Neural progenitor cell (in vitro differentiated cells): ENCODE measurements around the gene ARHGDIA. TPM values are rescaled to one million over a fixed set of nuclear protein-coding genes. Genes with fewer than 3 reads are reported as not detected.

Source experiments
- DNase-seq: peaks from one replicate; pipeline ENCODE4 v3.0.0-alpha.2; 2016; ENCODE audit warnings: low spot score
- H2AFZ ChIP-seq: fragments of 200-600 bp; sonication (generic); replicated peaks from 2 replicates; pipeline ENCODE4 v1.6.1; 2016; ENCODE audit warnings: antibody characterized with exemption
- H3F3A ChIP-seq: fragments of 200-600 bp; sonication (generic); 2 replicates; pipeline ENCODE4 v1.6.1; 2016; ENCODE audit warnings: antibody characterized with exemption, low read depth
- H3K27ac ChIP-seq: fragments of 200-600 bp; sonication (generic); 2 replicates; pipeline ENCODE4 v1.5.1; 2016; ENCODE audit warnings: mild to moderate bottlenecking
- H3K27me3 ChIP-seq: fragments of 200-600 bp; sonication (generic); 2 replicates; pipeline ENCODE4 v1.6.1; 2016; ENCODE audit warnings: mild to moderate bottlenecking, moderate library complexity
- H3K36me3 ChIP-seq: fragments of 200-600 bp; sonication (generic); 2 replicates; pipeline ENCODE4 v1.5.1; 2016
- H3K4me1 ChIP-seq: fragments of 200-600 bp; sonication (generic); 2 replicates; pipeline ENCODE4 v1.6.1; 2016; ENCODE audit warnings: mixed run types
- H3K4me2 ChIP-seq: fragments of 200-600 bp; sonication (generic); 2 replicates; pipeline ENCODE4 v1.6.1; 2016
- H3K4me3 ChIP-seq: fragments of 200-600 bp; sonication (generic); 2 replicates; pipeline ENCODE4 v1.5.1; 2016
- H3K79me2 ChIP-seq: fragments of 200-600 bp; sonication (generic); 2 replicates; pipeline ENCODE4 v1.6.1; 2016; ENCODE audit warnings: low read depth
- H3K9ac ChIP-seq: fragments of 200-600 bp; sonication (generic); 2 replicates; pipeline ENCODE4 v1.6.1; 2016
- H3K9me3 ChIP-seq: fragments of 200-600 bp; sonication (generic); 2 replicates; pipeline ENCODE4 v1.5.1; 2016; ENCODE audit warnings: low read depth
- H4K20me1 ChIP-seq: fragments of 200-600 bp; sonication (generic); 2 replicates; pipeline ENCODE4 v1.6.1; 2016; ENCODE audit warnings: low read depth
- H3K27ac Mint-ChIP-seq: 3 replicates; pipeline ENCODE4 v1.8.0; 2021; ENCODE audit warnings: mixed read lengths
- H3K27me3 Mint-ChIP-seq: 2 replicates; pipeline ENCODE4 v1.8.0; 2022; ENCODE audit warnings: low read depth, mild to moderate bottlenecking, inconsistent platforms, moderate library complexity, mixed read lengths; ENCODE audit not compliant: insufficient read depth
- H3K36me3 Mint-ChIP-seq: 3 replicates; pipeline ENCODE4 v1.8.0; 2021; ENCODE audit warnings: mixed read lengths
- H3K4me1 Mint-ChIP-seq: 3 replicates; pipeline ENCODE4 v1.8.0; 2021; ENCODE audit warnings: mixed read lengths
- H3K4me3 Mint-ChIP-seq: 3 replicates; pipeline ENCODE4 v1.8.0; 2021; ENCODE audit warnings: mild to moderate bottlenecking, moderate library complexity, mixed read lengths
- H3K9me3 Mint-ChIP-seq: 3 replicates; pipeline ENCODE4 v1.8.0; 2020; ENCODE audit warnings: mixed read lengths
- CTCF ChIP-seq: fragments of 200-600 bp; sonication (generic); IDR thresholded peaks from 2 replicates; pipeline ENCODE4 v1.5.1; 2017; ENCODE audit warnings: antibody characterized with exemption, mild to moderate bottlenecking
- EZH2 ChIP-seq: fragments of 200-600 bp; sonication (generic); IDR thresholded peaks from 2 replicates; pipeline ENCODE4 v1.6.1; 2017; ENCODE audit warnings: antibody characterized with exemption, mild to moderate bottlenecking, moderate library complexity
- EZH2phosphoT487 ChIP-seq: fragments of 200-600 bp; sonication (generic); IDR thresholded peaks from 2 replicates; pipeline ENCODE4 v1.6.1; 2017; ENCODE audit warnings: antibody characterized with exemption
- total RNA-seq: library from RNA; depleted of rRNA; stranded (reverse); fragments of >200 nt; gene quantifications from 2 replicates; pipeline ENCODE4 v1.2.3, GENCODE V29; 2015; ENCODE audit warnings: low replicate concordance

Gene ARHGDIA
- total RNA-seq, 1 donor from 2014 or later = 25.1 TPM

GRCh38 chr17:81838753-81839255, 32.3 kb downstream of the ARHGDIA start:
- Histone ChIP-seq H3F3A (peaks cover 11% of the 10 kb centered on the region), H3K79me2 (peaks cover 13% of the 10 kb centered on the region), H3K9ac (no peak overlapping the region), H3K4me3 (no peak overlapping the region), H3K36me3 (no peaks in the 10 kb centered on the region), H3K27me3 (no peaks in the 10 kb centered on the region), H4K20me1 (no peaks in the 10 kb centered on the region), H3K4me2 (no peak overlapping the region), H3K4me1 (peaks cover 5% of the 10 kb centered on the region), H2AFZ (no peak overlapping the region), H3K9me3 (no peaks in the 10 kb centered on the region), H3K27ac (no peak overlapping the region)
- Mint-ChIP-seq H3K36me3 (peaks cover 3% of the 10 kb centered on the region), H3K4me1 (peaks cover under 1% of the 10 kb centered on the region), H3K4me3 (no peak overlapping the region), H3K27me3 (peaks cover 7% of the 10 kb centered on the region), H3K9me3 (no peaks in the 10 kb centered on the region), H3K27ac (no peak overlapping the region)
- no peak for DNase-seq
- TF ChIP-seq CTCF = no peak
- no peak for TF ChIP-seq EZH2phosphoT487
- no peak for TF ChIP-seq EZH2

GRCh38 chr17:81837641-81838040, 33.5 kb downstream of the ARHGDIA start:
- H3K27me3 ChIP-seq = no peaks in the 10 kb centered on the region
- Mint-ChIP-seq H3K27ac (no peak overlapping the region), H3K4me1 (peaks cover 3% of the 10 kb centered on the region), H3K4me3 (no peak overlapping the region), H3K27me3 (peaks cover 7% of the 10 kb centered on the region), H3K9me3 (no peaks in the 10 kb centered on the region), H3K36me3 (no peaks in the 10 kb centered on the region)
- H2AFZ ChIP-seq = no peak overlapping the region
- DNase-seq = no peak
- TF ChIP-seq CTCF = no peak
- no peak for TF ChIP-seq EZH2
- no peak for TF ChIP-seq EZH2phosphoT487
- peaks cover 20% of the 10 kb centered on the region for H3K79me2 ChIP-seq
- no peaks in the 10 kb centered on the region for H3K36me3 ChIP-seq
- H3K4me3 ChIP-seq = no peak overlapping the region
- H3K4me2 ChIP-seq = no peak overlapping the region
- no peak overlapping the region for H3K27ac ChIP-seq
- H3K4me1 ChIP-seq = peaks cover 6% of the 10 kb centered on the region
- H3F3A ChIP-seq = peaks cover 13% of the 10 kb centered on the region
- no peaks in the 10 kb centered on the region for H4K20me1 ChIP-seq
- H3K9ac ChIP-seq = no peak overlapping the region
- no peaks in the 10 kb centered on the region for H3K9me3 ChIP-seq

GRCh38 chr17:81834831-81835267, 36.3 kb downstream of the ARHGDIA start, which contains the start of gene PPP1R27:
PPP1R27 (minus strand) TSS chr17:81835050; CDS start chr17:81834953, 97 bp downstream.
- Histone ChIP-seq H3K27ac (peak within 1 kb of the TSS; percentile 73), H3K4me3 (peak within 1 kb of the TSS; percentile 69), H3K27me3 (no peaks in the 10 kb centered on the region), H2AFZ (no peak within 1 kb of the TSS), H3K36me3 (no peaks in the 10 kb centered on the region), H3K9me3 (no peaks in the 10 kb centered on the region), H3K4me2 (peak within 1 kb of the TSS; percentile 93), H3K4me1 (peaks cover 12% of the 10 kb centered on the region), H4K20me1 (peaks cover 13% of the 10 kb centered on the region), H3K9ac (peak within 1 kb of the TSS; percentile 84), H3K79me2 (peaks cover 48% of the 10 kb centered on the region), H3F3A (peaks cover 16% of the 10 kb centered on the region)
- H3K9me3 Mint-ChIP-seq = no peaks in the 10 kb centered on the region
- peak within 1 kb of the TSS; percentile 94 for H3K4me3 Mint-ChIP-seq
- H3K36me3 Mint-ChIP-seq = no peaks in the 10 kb centered on the region
- H3K4me1 Mint-ChIP-seq = peaks cover 13% of the 10 kb centered on the region
- no peak for DNase-seq
- TF ChIP-seq EZH2 (no peak), CTCF (no peak), EZH2phosphoT487 (no peak)
- H3K27ac Mint-ChIP-seq = peak within 1 kb of the TSS; percentile 50
- peaks cover 4% of the 10 kb centered on the region for H3K27me3 Mint-ChIP-seq
